ENCODE results near the gene HMCN2. TPM values are rescaled to one million over a fixed set of nuclear protein-coding genes. Genes with fewer than 3 reads are reported as not detected.
"Not testable (repeated sequence)": the region's sequence is repeated elsewhere in the genome, so short reads cannot be mapped to it uniquely, and the experiment has no call there.

HMCN2 gene
- total RNA-seq, 1 donor from 2014 or later: not detected

- DNase-seq (ENCODE audit: low read depth): no peak
These were observed 126.3 kb downstream of the HMCN2 start for GRCh38 chr9:130391866-130392265.

GRCh38 chr9:130393681-130394071 lies 128.1 kb downstream of the HMCN2 start:
- DNase-seq (ENCODE audit: low read depth): no peak

- DNase-seq (ENCODE audit: low read depth): no peak
These were observed 128.8 kb downstream of the HMCN2 start for GRCh38 chr9:130394320-130394719.

GRCh38 chr9:130394814-130395470 lies 129.4 kb downstream of the HMCN2 start:
- no peak for DNase-seq (ENCODE audit: low read depth)

- DNase-seq (ENCODE audit: low read depth): no peak
These were observed 130.4 kb downstream of the HMCN2 start for GRCh38 chr9:130395810-130396435.

GRCh38 chr9:130396581-130396980 lies 131.0 kb downstream of the HMCN2 start:
- DNase-seq (ENCODE audit: low read depth): no peak

GRCh38 chr9:130398487-130399240 lies 133.1 kb downstream of the HMCN2 start:
- DNase-seq (ENCODE audit: low read depth): no peak

- peak; percentile 11 for DNase-seq (ENCODE audit: low read depth)
These were observed 134.2 kb downstream of the HMCN2 start for GRCh38 chr9:130399768-130400167.

DNA sequence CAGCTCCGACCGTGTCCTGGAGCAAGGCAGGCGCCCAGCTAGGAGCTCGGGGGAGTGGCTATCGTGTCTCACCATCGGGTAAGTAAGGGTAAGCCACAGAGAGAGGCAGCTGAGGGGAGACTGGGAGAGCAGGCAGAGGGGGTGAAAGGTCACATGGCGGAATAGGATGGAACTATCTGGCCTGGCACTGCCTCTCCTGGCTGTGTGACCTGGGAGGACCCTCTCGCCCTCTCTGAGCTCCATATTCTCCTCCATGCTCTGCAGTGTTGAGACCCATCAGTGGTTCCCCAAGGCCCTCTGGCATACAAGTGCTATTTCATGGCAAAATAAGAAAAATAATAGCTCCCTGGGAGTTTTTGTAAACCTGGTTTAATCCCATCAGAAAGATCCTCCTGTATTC lies 135.3 kb downstream of the HMCN2 start:
- no peak for DNase-seq (ENCODE audit: low read depth)

GRCh38 chr9:130401742-130402141 lies 136.2 kb downstream of the HMCN2 start:
- not testable (repeated sequence) for DNase-seq (ENCODE audit: low read depth)

GRCh38 chr9:130402243-130402642 lies 136.7 kb downstream of the HMCN2 start:
- DNase-seq (ENCODE audit: low read depth): no peak

- no peak for DNase-seq (ENCODE audit: low read depth)
These were observed 137.3 kb downstream of the HMCN2 start for GRCh38 chr9:130402645-130403440.

DNA sequence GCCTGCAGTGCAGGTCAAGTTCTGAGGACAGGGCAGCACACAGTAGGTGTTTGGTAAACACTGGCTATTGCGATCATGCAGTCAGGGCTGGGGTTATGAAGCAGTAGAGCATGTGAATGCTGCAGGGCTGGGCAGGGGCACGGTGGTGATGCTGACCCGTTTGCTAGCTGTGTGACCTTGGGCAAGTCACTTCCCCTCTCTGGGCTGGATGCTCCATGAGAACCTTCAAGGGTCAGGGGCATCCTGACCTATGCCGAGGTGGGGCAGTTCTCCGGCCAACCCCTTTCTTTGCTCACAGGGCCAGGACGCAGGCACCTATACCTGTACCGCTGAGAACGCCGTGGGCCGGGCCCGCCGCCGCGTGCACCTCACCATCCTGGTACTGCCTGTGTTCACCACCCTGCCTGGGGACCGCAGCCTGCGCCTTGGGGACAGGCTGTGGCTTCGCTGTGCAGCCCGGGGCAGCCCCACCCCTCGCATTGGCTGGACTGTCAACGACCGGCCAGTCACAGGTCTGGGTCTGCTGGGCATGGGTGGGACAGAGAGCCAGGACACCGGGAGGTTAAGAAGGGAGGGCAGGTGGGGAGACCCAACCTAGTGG lies 140.2 kb downstream of the HMCN2 start:
- no peak for DNase-seq (ENCODE audit: low read depth)

DNA sequence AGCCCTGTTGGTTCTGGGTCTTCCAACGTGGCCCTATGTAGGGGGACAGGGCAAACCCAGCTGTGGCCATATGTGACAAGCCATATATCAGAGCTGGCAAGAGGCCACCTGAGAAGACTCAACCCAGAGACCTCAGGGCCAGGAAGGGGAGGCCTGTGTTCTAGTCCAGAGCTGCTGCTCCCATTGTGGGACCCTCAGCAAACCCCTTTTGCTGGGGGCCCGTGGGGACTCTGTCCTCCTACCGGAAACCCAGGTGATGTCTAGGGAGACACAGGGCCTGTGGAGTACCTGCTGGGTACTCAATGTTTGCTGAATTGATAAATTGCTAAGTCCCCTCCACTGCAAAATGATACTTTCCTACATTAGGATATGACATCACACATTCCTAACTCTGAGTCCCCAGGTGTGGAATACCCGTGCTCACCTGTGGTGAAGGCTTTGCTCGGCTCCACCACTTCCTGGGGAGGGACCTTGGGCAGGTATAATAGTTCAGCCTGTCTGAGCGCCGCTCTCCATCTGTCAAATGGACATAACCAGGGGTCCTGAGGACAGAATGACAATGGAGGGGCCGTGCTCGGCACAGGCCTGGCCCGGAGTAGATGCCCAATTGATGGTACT lies 140.8 kb downstream of the HMCN2 start:
- DNase-seq (ENCODE audit: low read depth): no peak

- no peak for DNase-seq (ENCODE audit: low read depth)
These were observed 142.5 kb downstream of the HMCN2 start for GRCh38 chr9:130407916-130408663.

GRCh38 chr9:130408669-130409068 lies 143.1 kb downstream of the HMCN2 start:
- no peak for DNase-seq (ENCODE audit: low read depth)

GRCh38 chr9:130409246-130409645 lies 143.7 kb downstream of the HMCN2 start:
- no peak for DNase-seq (ENCODE audit: low read depth)

GRCh38 chr9:130410443-130410842 lies 144.9 kb downstream of the HMCN2 start:
- DNase-seq (ENCODE audit: low read depth): no peak

DNA sequence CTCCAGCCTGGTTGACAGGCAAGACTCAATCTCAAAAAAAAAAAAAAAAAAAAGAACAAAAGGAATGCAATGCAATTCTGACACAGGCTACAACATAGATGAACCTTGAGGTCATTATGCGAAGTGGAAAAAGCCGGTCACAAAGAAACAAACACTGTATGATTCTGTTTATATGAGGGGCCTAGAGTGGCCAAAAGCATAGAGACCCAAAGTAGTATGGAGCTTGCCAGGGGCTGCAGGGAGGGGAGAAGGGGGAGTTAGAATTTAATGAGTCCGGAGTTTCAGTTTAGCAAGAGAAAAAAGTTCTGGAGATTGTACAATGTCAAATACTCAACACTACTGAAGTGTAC lies 146.0 kb downstream of the HMCN2 start:
- no peak for DNase-seq (ENCODE audit: low read depth)

DNA sequence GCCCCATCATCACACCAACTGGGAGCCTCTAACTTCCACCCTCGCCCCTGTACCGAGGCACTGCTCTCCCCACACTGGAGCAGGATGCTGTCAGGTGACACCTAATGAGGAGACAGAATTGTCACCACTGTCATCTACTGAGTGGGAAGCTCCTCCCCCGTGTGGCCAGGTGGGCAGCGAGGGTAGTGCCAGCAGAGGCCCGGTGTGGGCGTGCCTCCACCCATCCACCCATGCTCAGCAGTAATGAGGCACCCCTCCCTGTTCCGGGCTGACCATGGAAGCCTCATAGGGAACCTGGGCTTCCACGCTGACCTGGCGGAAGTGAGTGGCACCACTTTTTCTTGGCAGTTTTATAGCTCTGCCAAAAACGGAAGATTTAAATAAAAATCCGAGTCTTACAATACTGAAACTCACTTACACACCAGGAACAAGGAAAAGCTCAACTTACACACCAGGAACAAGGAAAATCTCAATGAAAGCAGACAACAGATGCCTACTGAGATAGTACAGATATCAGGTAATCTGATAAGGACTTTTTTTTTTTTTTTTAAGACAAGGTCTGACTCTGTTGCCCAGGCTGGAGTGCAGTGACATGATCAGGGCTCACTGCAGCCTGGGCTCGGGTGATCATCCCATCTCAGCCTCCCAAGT lies 148.6 kb downstream of the HMCN2 start:
- DNase-seq (ENCODE audit: low read depth): peak; percentile 11
